Heart left ventricle (tissue), 16 donors: Measurements from ENCODE around the gene PHACTR3. TPM values are rescaled to one million over a fixed set of nuclear protein-coding genes. Genes with fewer than 3 reads are reported as not detected.

ENCODE experiments used
- ATAC-seq, 4 donors: fragments of 200-7000 bp; cut with Tn5 transposase; one replicate each; pipeline ENCODE4 v1.9.1; 2020 to 2022; ENCODE audit warnings: moderate library complexity in 4 of 4, mild to moderate bottlenecking in 3 of 4, moderate number of reproducible peaks in 1 of 4
- DNase-seq, 5 donors: peaks; one replicate each; pipeline ENCODE4 v3.0.0-alpha.2; 2020
- H3K27ac ChIP-seq, 12 donors: fragments of 200-600 bp; sonication (generic) in 4 of 12; one replicate each; pipeline versions ENCODE4 v1.5.0 to v1.8.0; 2016 to 2022; ENCODE audit warnings: mild to moderate bottlenecking in 2 of 12
- H3K27me3 ChIP-seq, 9 donors: fragments of 200-600 bp; sonication (generic) in 2 of 9; one replicate each; pipeline versions ENCODE4 v1.5.1 to v1.8.0; 2016 to 2022; ENCODE audit warnings: mild to moderate bottlenecking in 3 of 9
- H3K36me3 ChIP-seq, 9 donors: fragments of 200-600 bp; sonication (generic) in 2 of 9; one replicate each; pipeline versions ENCODE4 v1.5.0 to v1.8.0; 2018 to 2022; ENCODE audit warnings: mild to moderate bottlenecking in 2 of 9
- H3K4me1 ChIP-seq, 12 donors: fragments of 200-600 bp; sonication (generic) in 4 of 12; one replicate each; pipeline versions ENCODE4 v1.5.0 to v1.8.0; 2016 to 2022; ENCODE audit warnings: mild to moderate bottlenecking in 3 of 12
- H3K4me3 ChIP-seq, 12 donors: fragments of 200-600 bp; sonication (generic) in 4 of 12; one replicate each; pipeline versions ENCODE4 v1.5.0 to v1.8.0; 2017 to 2022; ENCODE audit warnings: mild to moderate bottlenecking in 9 of 12, moderate library complexity in 4 of 12
- H3K9me3 ChIP-seq, 12 donors: fragments of 200-600 bp; sonication (generic) in 4 of 12; one replicate each; pipeline versions ENCODE4 v1.5.0 to v1.8.0; 2016 to 2022; ENCODE audit warnings: mild to moderate bottlenecking in 1 of 12
- CTCF ChIP-seq, 12 donors: fragments of 200-600 bp; sonication (generic) in 4 of 12; IDR thresholded peaks; one replicate each; pipeline versions ENCODE4 v1.5.0 to v1.8.0; 2018 to 2022; ENCODE audit warnings: antibody characterized with exemption in 12 of 12, mild to moderate bottlenecking in 5 of 12
- POLR2A ChIP-seq, 2 donors: fragments of 450-650 bp; IDR thresholded peaks; one replicate each; pipeline ENCODE4 v1.6.1; 2017; ENCODE audit warnings: antibody characterized with exemption in 2 of 2, mild to moderate bottlenecking in 2 of 2, moderate library complexity in 2 of 2
- WGBS, 4 donors: extraction: QIAGEN DNeasy Blood & Tissue Kit in 2 of 4; methylation state at CpG; one replicate each; pipeline versions ENCODE4 v1.1.5 to v1.1.7; 2013 to 2018; 5-methylcytosine and 5-hydroxymethylcytosine counted together
- intact Hi-C, 10 donors: fragments of 100-400 bp; cut with DNase I; formaldehyde crosslinking; loops; one replicate each; pipeline versions ENCODE4 v1.11.1 to v1.14.2; 2022
- polyA plus RNA-seq, 2 donors: library from polyadenylated mRNA; stranded (reverse); fragments of 200-250 nt; gene quantifications; one replicate each; pipeline ENCODE4 v1.2.3, GENCODE V29; 2013
- total RNA-seq, 9 donors: library from RNA; depleted of rRNA in 2 of 9; stranded (reverse); fragments of >200 nt in 2 of 9; fragmentation: NEBNext Ultra II Directional in 3 of 9; extraction: Animal tissue kit (Norgen Biotek cat#: 25700) in 3 of 9; gene quantifications; one replicate each; pipeline versions ENCODE4 v1.1.0 to v1.2.4, GENCODE V29; 2016 to 2023
- donor health status: ischemic (EF 13 %, LVEDD 7.1; RV severe dilation, severe dysfunction).
- donor health status: healthy with polysubstance abuse.
- donor health status: DM: no; HTN: yes; CAD: no.
- donor health status: DM: no; HTN: no; CAD: no.
- donor health status: ischemic (EF 25% LVEDD 6.9; RV normal size, moderate dysfunction).
- donor health status: ischemic (EF 25% LVEDD 5.7; RV mildly dilated, moderate dysfunction).
- donor health status: healthy.
- donor health status: DM: yes; HTN: yes; CAD: no.
- donor health status: ischemic (EF 35%, LVEDD 5.7; RV mildly dilated, moderate dysfunction).
- donor health status: nonischemic (EF 11% LVEDD 7.7; RV severe dilation, severe dysfunction).
- donor health status: DM: yes; HTN: yes; CAD: no.
- donor health status: PGD.
- donor health status: ischemic (EF 29% LVEDD 5.4; RV normal size, mild dysfunction).
- donor health status: nonischemic (EF 23%, LVEDD 6.1; RV moderate dilation, normal function).

The PHACTR3 gene
- total and polyA plus RNA-seq, 11 donors: 0.19 to 14.6 (median 3.5) TPM

- ATAC-seq (no peak), DNase-seq (no peak)
- Histone ChIP-seq H3K4me1 (no peaks in the 10 kb centered on the region), H3K9me3 (no peaks in the 10 kb centered on the region), H3K4me3 (no peak overlapping the region), H3K36me3 (no peaks in the 10 kb centered on the region), H3K27me3 (peaks cover 0 to 25% (median 3%) of the 10 kb centered on the region in 9 donors), H3K27ac (no peak overlapping the region)
- TF ChIP-seq CTCF (IDR thresholded peaks at IDR 0.05): no peak
- no peak for TF ChIP-seq POLR2A (IDR thresholded peaks at IDR 0.05)
- intact Hi-C loops: no loop called here
- 60 to 80% (median 72%) methylated on average over 1 of the region's 1 CpG for WGBS, 4 donors
These were observed 39.4 kb upstream of the PHACTR3 start for GRCh38 chr20:59564943-59565342.

GRCh38 chr20:59565768-59566461 is 38.4 kb upstream of the PHACTR3 start:
- intact Hi-C loops: no loop called here
- Histone ChIP-seq H3K4me1 (no peaks in the 10 kb centered on the region), H3K9me3 (no peaks in the 10 kb centered on the region), H3K27me3 (peaks cover 0 to 22% (median 3%) of the 10 kb centered on the region in 9 donors), H3K36me3 (no peaks in the 10 kb centered on the region), H3K4me3 (no peak overlapping the region), H3K27ac (no peak overlapping the region)
- 72 to 84% (median 83%) methylated on average over 11 of the region's 11 CpGs for WGBS, 4 donors
- DNase-seq (no peak), ATAC-seq (no peak)
- TF ChIP-seq CTCF (IDR thresholded peaks at IDR 0.05): no peak
- no peak for TF ChIP-seq POLR2A (IDR thresholded peaks at IDR 0.05)

DNA sequence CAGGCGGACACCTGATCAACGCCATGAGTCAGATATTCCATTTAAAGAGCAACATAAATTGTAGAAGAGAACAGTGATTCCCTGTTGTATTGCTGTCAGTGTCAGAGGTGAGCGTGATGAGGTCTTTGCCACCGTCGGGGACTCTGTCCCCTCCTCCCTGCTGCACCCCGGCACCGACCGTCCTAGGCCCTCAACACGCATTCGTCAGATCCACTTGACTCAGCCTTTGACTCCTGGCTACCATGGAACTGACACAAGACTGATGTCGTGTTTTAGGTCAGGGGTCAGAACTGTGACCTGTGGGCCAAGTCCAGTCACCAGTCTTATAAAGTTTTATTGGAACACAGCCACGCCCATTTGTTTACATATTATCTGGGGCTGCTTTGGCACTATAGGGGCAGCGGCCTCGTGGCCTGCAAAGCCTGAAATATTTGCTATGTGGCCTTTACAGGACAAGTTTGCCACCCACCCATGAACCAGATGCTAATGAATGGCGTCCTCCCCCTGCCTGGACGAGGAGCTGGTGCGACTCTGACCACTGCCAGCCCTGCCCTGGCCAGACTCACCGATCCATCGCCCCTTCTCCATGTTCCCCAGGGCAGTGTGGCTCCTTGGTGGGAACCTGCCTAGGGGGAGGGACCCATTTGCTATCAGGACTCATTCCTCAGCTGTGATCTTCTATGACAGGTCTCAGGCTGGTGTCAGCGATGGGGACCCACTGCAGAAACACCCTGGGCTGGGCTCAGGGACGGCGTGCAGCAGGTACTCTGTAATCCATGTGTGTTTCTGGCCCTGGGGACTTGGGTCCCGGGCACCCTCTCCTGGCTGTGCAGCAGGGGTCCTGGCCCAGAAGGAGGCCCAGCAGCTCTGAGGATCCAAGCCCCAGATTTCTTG is 37.5 kb upstream of the PHACTR3 start:
- WGBS, 4 donors: 81 to 87% (median 86%) methylated on average over 19 to 23 of the region's 23 CpGs
- DNase-seq: no peak
- H3K27me3 ChIP-seq: peaks cover 0 to 20% (median 3%) of the 10 kb centered on the region in 9 donors
- TF ChIP-seq CTCF (IDR thresholded peaks at IDR 0.05) (no peak), POLR2A (IDR thresholded peaks at IDR 0.05) (no peak)
- no peak for ATAC-seq
- no peaks in the 10 kb centered on the region for H3K36me3 ChIP-seq
- H3K4me1 ChIP-seq: peaks cover 0 to 5% (median 0%) of the 10 kb centered on the region in 12 donors
- intact Hi-C loops: no loop called here
- H3K9me3 ChIP-seq: no peaks in the 10 kb centered on the region
- H3K4me3 ChIP-seq: no peak overlapping the region
- no peak overlapping the region for H3K27ac ChIP-seq
